CD4-positive, alpha-beta T cell (primary cell): ENCODE results near the gene FAM184B. TPM values are rescaled to one million over a fixed set of nuclear protein-coding genes. Genes with fewer than 3 reads are reported as not detected.

Experiments used
- ATAC-seq: fragments of 200-7000 bp; cut with Tn5 transposase; one replicate; pipeline ENCODE4 v1.10.0; 2022; ENCODE audit warnings: mild to moderate bottlenecking; ENCODE audit not compliant: poor library complexity
- CTCF ChIA-PET: fragments of 350-600 bp; sonication (Branson Sonifier 250); formaldehyde crosslinking; loops from one replicate; lab custom pipeline; 2021; ENCODE audit warnings: antibody characterized with exemption, inconsistent platforms; lab: Charles Lee
- POLR2A ChIA-PET: fragments of 350-600 bp; sonication (Branson Sonifier 250); formaldehyde crosslinking; loops from one replicate; lab custom pipeline; 2021; ENCODE audit warnings: antibody characterized with exemption, inconsistent platforms; lab: Charles Lee
- DNase-seq, 14 experiments: peaks; one replicate each; pipeline ENCODE4 v3.0.0-alpha.2; 2013 to 2020; ENCODE audit warnings: mixed read lengths in 2 of 14
- H3K27ac ChIP-seq, 2 donors: one replicate each; pipeline versions ENCODE4 v1.5.1 to v1.7.0; 2013; ENCODE audit warnings: low read length in 2 of 2, low read depth in 1 of 2, mild to moderate bottlenecking in 1 of 2
- H3K27me3 ChIP-seq, 2 experiments: 1 replicate in 1 of 2; 2 replicates in 1 of 2; pipeline versions ENCODE4 v1.6.1 to v1.7.0; 2013; ENCODE audit warnings: low read length in 2 of 2, control low read depth in 1 of 2, mild to moderate bottlenecking in 1 of 2, moderate library complexity in 1 of 2; ENCODE audit not compliant: insufficient read depth in 2 of 2, control insufficient read depth in 1 of 2
- H3K36me3 ChIP-seq: one replicate; pipeline ENCODE4 v1.6.1; 2013; ENCODE audit warnings: low read length, control low read depth; ENCODE audit not compliant: insufficient read depth
- H3K4me1 ChIP-seq: one replicate; pipeline ENCODE4 v1.6.1; 2013; ENCODE audit warnings: low read length, control low read depth; ENCODE audit not compliant: insufficient read depth
- H3K4me3 ChIP-seq: one replicate; pipeline ENCODE4 v1.5.1; 2013; ENCODE audit warnings: mild to moderate bottlenecking, low read length, moderate library complexity
- H3K9me3 ChIP-seq, 2 experiments: 1 replicate in 1 of 2; 2 replicates in 1 of 2; pipeline versions ENCODE4 v1.6.1 to v1.7.0; 2013; ENCODE audit warnings: low read length in 2 of 2, mild to moderate bottlenecking in 2 of 2, control low read depth in 1 of 2, moderate library complexity in 1 of 2; ENCODE audit not compliant: control insufficient read depth in 1 of 2, insufficient read depth in 1 of 2
- H3K27ac Mint-ChIP-seq: one replicate; pipeline ENCODE4 v1.8.0; 2020; ENCODE audit warnings: mixed read lengths
- H3K27me3 Mint-ChIP-seq: one replicate; pipeline ENCODE4 v1.8.0; 2021; ENCODE audit warnings: mixed read lengths
- H3K36me3 Mint-ChIP-seq: one replicate; pipeline ENCODE4 v1.8.0; 2021; ENCODE audit warnings: low read depth, mixed read lengths
- H3K4me1 Mint-ChIP-seq: one replicate; pipeline ENCODE4 v1.8.0; 2021; ENCODE audit warnings: low read depth, mixed read lengths
- H3K4me3 Mint-ChIP-seq: one replicate; pipeline ENCODE4 v1.8.0; 2020; ENCODE audit warnings: mild to moderate bottlenecking, mixed read lengths
- H3K9me3 Mint-ChIP-seq: one replicate; pipeline ENCODE4 v1.8.0; 2020; ENCODE audit warnings: mixed read lengths
- CTCF ChIP-seq: fragments of 200-600 bp; IDR thresholded peaks from one replicate; pipeline ENCODE4 v1.8.0; 2022; ENCODE audit warnings: antibody characterized with exemption, mild to moderate bottlenecking
- intact Hi-C, 2 experiments: fragments of 100-400 bp; cut with DNase I in 1 of 2; cut with micrococcal nuclease in 1 of 2; formaldehyde crosslinking; loops; one replicate each; pipeline versions ENCODE4 v1.15.1 to v1.9.0; 2023 to 2025; cut with DNase I, micrococcal nuclease
- total RNA-seq, 174 experiments: library from RNA in 2 of 174; stranded (reverse) in 2 of 174; gene quantifications; one replicate each; pipeline ENCODE4 v1.2.3 and lab custom pipeline; 2021 to 2026

The FAM184B gene
- total RNA-seq, 2 experiments from 2014 or later, result not detected

- DNase-seq (no peak), ATAC-seq (no peak)
- no peak overlapping the region for H3K27ac ChIP-seq
- ChIA-PET POLR2A (no interaction called here), CTCF (no interaction called here)
- no peak overlapping the region for H3K4me3 ChIP-seq
- TF ChIP-seq CTCF, result no peak
- no peaks in the 10 kb centered on the region for H3K36me3 ChIP-seq
- H3K4me1 ChIP-seq, result no peaks in the 10 kb centered on the region
- H3K27me3 ChIP-seq, result peaks cover 0 to 5% of the 10 kb centered on the region in 2 experiments
- H3K27ac Mint-ChIP-seq, result no peak overlapping the region
- H3K4me3 Mint-ChIP-seq, result no peak overlapping the region
- no peaks in the 10 kb centered on the region for H3K9me3 ChIP-seq
- no peaks in the 10 kb centered on the region for H3K4me1 Mint-ChIP-seq
- intact Hi-C loops, result no loop called here
- peaks cover 5% of the 10 kb centered on the region for H3K9me3 Mint-ChIP-seq
- no peaks in the 10 kb centered on the region for H3K27me3 Mint-ChIP-seq
- H3K36me3 Mint-ChIP-seq, result no peaks in the 10 kb centered on the region
Observed at GRCh38 chr4:17699380-17699779, 82.0 kb downstream of the FAM184B start.

- no peak for DNase-seq
- Mint-ChIP-seq H3K36me3 (no peaks in the 10 kb centered on the region), H3K4me1 (no peaks in the 10 kb centered on the region), H3K27ac (no peak overlapping the region), H3K9me3 (peaks cover 5% of the 10 kb centered on the region), H3K4me3 (no peak overlapping the region), H3K27me3 (no peaks in the 10 kb centered on the region)
- H3K4me3 ChIP-seq, result no peak overlapping the region
- no peak for TF ChIP-seq CTCF
- no peaks in the 10 kb centered on the region for H3K4me1 ChIP-seq
- no peak for ATAC-seq
- peaks cover 0 to 5% of the 10 kb centered on the region in 2 experiments for H3K27me3 ChIP-seq
- ChIA-PET POLR2A (no interaction called here), CTCF (no interaction called here)
- intact Hi-C loops, result no loop called here
- H3K9me3 ChIP-seq, result no peaks in the 10 kb centered on the region
- no peaks in the 10 kb centered on the region for H3K36me3 ChIP-seq
- H3K27ac ChIP-seq, result no peak overlapping the region
Observed at GRCh38 chr4:17698116-17698515, 83.3 kb downstream of the FAM184B start.

- no peaks in the 10 kb centered on the region for H3K36me3 ChIP-seq
- no peak overlapping the region for H3K4me3 ChIP-seq
- peaks cover 0 to 5% of the 10 kb centered on the region in 2 experiments for H3K27me3 ChIP-seq
- no peaks in the 10 kb centered on the region for H3K4me1 ChIP-seq
- no peak overlapping the region for H3K27ac ChIP-seq
- no peaks in the 10 kb centered on the region for H3K4me1 Mint-ChIP-seq
- CTCF ChIA-PET, result no interaction called here
- no peaks in the 10 kb centered on the region for H3K36me3 Mint-ChIP-seq
- H3K9me3 Mint-ChIP-seq, result peaks cover 5% of the 10 kb centered on the region
- H3K27me3 Mint-ChIP-seq, result no peaks in the 10 kb centered on the region
- no peak for ATAC-seq
- no peaks in the 10 kb centered on the region for H3K9me3 ChIP-seq
- TF ChIP-seq CTCF, result no peak
- no peak overlapping the region for H3K4me3 Mint-ChIP-seq
- H3K27ac Mint-ChIP-seq, result no peak overlapping the region
- no peak for DNase-seq
- intact Hi-C loops, result no loop called here
- POLR2A ChIA-PET, result no interaction called here
Observed at GRCh38 chr4:17695341-17695740, 86.1 kb downstream of the FAM184B start.
